Fibroblast of skin of scalp (primary cell): Measurements from ENCODE around the gene SOCS2.
A peak's percentile ranks its signal among the peaks of the same experiment; 100 is the strongest.

Experiments
- DNase-seq: peaks from one replicate; pipeline ENCODE4 v3.0.0-alpha.2; 2013

The SOCS2 gene

DNA sequence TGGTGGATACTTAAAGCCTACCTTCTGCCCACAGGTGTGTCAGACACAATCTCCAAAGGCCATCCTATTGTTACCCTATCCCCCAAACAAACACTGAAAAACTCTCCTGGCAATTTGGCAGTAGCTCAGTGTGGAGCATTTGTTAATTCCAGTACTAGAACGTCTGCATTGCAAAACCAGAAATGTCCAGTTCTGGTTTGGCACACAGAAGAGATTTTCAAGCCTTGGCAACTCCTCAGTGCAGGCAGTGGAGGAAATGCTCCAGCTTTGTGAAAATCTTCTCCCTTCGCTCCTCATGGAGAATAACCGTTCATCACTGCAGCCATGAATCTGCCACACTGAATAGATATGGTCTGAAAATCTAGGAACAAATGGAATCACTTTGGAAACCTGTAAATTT is 5.3 kb upstream of the SOCS2 start:
- DNase-seq = no peak

DNA sequence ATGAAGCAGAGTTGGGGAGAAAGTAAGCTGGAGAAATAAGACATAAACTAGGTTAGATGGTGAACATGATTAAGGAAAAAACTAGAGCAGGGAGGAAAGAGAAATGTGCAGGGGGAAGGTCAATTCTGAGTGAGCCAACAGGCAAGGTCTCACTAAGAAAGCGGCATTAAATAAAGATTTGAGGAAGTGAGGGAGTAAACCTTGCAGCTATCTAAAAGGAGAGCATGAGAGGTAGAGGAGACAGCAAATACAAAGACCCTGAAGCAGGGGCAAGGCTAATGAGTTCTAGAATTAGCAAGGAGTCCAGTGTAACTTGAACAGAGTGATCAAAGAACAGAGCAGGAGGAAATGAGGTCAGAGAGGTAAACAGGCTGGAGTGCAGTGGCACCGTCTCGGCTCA is 4.4 kb upstream of the SOCS2 start:
- DNase-seq = no peak

DNA sequence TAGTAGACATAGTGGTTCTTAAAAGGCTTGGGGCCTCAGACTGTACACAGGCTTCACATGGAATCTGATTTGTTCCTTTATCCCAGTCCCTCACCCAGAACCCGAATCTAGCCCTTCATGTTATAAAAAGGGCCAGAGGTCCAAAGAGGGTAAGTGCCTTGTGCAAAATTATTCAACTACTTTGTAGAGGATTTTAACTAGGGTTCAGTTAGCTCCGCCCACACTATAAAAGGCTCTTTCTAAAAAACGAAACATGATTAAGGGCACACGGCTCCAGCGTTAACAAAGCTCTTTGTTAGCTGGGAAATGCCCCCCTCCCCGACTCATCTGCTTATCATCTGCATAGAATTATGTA is 3.2 kb upstream of the SOCS2 start:
- no peak for DNase-seq

DNA sequence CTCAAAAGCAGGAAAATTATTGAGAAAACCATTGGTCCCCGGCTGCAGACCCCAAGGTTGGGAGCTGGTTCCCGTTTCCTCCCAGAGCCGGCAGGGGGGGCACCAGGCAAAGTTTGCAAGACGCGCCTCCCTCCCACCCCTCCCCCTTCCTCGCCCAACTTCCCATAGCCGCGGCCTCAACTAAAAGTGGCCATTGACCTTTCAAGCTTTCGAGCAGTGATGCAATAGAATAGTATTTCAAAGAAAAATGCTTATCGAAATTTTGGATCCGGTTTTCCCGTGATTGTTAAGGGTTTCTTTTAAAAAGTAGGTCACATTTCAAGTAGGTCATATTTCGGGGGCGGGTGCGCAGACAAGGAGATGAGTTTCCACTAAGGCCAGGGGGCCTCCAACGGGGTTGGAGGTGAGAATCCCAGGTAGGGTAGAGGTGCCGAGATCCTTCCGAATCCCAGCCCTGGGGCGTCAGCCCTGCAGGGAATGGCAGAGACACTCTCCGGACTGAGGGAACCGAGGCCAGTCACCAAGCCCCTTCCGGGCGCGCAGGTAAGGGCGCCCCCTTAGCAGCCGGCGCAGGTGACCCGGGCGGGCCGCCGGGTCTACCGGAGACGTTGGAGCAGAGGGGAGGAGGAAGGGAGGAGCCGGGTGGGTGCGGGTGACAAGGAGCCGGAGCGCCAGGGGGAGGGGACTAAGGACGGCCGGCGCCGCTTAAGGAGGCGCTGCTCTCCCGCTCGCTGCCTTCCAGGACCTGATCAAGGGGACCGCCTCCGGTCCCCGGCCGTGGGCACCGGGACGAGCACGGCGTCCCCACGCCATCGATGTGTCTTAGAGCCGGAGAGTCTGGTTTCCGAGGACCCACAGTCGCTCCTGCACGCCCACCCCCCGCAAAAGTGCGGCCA is 2.6 kb upstream of the SOCS2 start:
- peak; percentile 86 for DNase-seq

DNA sequence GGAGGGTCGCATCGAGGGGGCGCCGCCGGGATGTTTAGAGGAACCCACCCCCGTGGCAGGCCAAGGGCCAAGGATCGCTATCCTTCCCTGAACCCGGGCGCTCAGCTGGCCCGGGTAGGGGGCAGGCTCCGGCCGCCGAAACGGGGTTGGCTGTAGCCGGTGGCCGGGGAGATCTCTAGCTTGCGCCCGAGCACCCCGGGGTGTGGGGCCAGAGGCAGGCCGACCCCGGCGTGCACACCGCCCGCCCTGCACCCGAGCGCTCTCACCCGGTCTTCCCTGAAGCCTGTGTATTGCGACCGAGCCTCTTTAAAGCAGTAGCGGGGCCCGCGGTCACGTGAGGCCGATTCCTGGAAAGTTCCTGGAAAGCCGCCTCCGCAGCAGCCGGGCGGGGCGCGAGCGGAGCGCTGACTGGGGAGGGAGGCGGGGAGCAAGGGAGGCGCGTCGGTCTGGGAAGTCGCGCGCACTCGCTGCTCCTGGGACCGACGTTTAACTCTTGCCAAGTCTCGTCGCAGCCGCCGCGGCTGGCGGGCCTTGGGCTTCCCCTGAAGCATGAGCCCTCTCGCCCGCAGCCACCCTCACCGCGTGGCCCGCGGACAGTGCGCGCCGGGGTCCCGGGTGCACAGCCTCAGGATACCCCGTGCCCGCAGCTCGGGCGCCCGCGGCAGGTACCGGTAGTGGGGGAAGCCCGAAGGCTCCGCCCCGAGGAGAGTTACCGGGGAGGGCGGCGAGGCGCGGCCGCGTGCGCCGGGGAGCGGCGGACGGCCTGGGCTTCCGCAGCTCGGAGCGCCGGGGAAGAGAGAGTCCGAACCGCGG is 1.7 kb upstream of the SOCS2 start:
- DNase-seq = peak; percentile 94

DNA sequence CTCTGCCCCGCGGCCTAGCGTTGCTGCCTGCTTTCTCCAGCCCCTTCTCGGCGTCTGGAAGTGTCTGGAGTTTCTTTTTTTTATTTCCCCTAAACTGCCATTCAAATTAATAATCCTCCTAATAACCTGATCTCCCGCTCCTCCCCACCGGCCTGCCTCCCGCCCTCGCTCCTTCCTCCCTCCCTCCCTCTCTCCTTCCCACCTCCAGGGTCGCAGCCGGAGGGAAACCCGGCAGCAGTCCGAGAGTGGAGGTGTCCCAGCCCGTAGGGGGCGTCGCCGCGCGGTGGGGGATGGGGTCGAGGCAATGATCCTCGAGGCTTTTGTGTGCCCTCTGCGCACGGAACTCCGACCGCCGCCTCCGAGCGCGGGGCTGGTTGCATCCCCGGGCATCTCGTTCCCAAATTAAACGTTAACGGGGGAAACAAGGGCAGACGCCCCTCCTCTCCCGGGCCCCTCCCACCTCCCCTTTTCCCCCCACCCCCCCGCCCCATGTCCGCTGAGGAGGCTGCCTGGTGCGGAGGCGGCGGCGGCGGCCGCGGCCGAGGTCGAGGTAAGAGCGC is 1.0 kb upstream of the SOCS2 start:
- DNase-seq = peak; percentile 58

DNA sequence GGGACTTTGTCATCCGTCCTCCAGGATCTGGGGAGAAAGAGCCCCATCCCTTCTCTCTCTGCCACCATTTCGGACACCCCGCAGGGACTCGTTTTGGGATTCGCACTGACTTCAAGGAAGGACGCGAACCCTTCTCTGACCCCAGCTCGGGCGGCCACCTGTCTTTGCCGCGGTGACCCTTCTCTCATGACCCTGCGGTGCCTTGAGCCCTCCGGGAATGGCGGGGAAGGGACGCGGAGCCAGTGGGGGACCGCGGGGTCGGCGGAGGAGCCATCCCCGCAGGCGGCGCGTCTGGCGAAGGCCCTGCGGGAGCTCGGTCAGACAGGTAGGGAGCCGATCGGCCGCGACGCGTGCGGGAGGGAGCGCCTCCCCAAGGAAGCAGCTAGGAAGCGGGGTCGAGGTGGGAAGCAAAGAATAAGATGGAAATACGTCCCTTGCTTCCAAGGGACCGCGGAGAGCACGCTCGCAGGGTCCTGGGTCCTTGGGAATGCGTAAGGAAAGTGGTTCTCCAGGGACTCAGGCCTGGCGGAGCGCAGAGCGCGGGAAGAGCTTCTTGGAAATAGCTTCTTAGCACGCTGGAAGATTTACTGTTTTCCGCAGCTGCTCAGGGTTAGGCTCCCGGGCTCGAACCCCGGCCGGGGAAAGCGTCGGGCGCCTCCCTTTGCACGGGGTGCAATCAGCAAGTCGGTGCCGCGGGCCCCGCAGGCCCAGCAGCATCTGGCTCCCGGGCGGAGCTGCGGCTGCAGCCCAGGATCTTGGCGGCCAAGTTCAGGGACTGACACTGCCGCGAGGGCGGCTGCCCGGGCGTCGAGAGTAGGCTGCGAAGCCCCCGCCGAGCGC is 457 bp downstream of the SOCS2 start:
- peak; percentile 34 for DNase-seq

DNA sequence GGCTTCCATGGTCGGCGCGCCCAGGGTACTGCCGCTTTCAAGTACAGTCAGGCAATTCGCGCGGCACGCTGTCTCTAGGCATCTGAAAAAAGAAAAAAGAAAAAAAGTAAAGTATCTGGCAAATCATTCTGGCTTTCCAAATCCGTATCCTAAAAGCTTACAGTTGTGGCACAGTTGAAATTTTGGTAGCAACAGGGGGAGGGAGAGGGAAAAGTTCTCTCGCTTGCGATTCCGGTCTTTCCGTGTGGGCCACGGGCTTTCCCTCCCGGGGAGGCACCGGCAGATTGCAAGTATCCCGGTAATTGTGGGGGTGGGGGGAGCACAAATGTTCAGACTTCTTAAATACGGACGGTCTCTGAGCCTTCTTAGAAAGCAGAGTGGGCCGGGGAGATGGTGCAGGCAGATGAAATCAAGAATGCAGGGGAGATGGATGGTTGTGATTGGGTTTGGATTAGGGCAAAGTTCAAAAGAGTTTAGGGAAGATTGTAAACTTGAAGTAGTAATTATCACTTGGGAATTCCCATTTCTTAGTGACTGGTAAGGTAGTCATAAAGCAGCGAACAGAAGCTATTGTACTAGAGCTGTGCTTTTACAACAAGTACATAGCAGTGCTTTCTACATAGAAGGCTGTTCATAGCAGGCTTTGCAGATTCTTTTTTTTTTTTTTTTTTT is 1.2 kb downstream of the SOCS2 start:
- no peak for DNase-seq

DNA sequence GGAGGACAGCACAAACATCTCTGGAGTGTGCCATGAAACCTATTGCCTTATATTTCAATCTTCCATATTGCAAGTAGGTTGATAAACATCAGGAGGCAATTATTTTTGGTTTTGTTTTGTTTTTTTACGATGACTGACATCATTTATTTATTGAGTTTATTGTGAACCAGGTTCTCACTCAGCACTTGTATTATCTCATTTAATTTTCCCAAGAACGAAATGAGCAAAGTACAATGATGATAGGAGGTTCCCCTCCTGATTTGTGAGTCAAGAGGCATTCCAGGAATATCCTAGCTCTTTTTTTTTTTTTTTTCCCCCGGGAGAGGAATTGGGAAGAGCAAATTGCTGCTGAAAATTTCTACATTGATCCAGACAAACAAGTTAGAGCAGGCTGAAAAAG is 4.7 kb downstream of the SOCS2 start:
- DNase-seq = no peak

DNA sequence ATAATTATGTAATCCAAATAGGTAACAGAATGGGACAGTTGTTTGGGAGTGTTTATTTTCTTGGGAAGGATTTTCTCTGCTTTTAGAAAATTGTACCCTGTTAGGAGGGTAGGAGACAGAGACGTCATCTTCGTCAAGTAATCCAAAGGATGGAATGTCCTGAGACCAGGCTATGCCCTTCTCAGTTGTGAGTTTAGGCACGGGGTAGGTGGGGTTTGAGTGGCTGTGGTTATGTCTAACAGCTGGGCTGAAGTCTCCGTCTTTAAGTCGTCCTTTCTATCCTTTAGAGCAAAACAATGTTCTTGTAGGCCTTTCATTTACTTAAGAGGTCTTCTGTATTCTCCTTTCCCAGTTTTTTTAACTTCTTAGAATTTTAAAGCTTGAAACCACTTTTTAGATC is 5.7 kb downstream of the SOCS2 start:
- DNase-seq = no peak

DNA sequence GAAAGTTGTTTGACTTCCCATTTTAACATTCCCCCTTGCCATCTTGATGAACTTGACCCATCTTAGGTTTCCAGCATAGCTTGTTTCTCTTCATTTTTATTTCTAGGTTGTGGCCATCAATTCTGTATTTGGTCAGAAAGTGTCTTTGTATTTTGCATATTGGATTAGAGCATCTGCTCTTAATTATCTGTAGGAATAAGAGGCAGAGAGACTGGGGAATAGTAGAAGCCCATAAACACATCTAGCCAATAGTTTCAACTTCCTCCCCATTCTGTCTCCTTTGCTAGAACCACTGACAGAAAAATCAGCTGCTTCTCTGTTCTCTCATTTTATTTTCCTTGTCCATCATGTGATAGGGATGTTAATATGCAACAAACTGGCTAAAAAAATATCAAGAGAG is 8.2 kb downstream of the SOCS2 start:
- no peak for DNase-seq

DNA sequence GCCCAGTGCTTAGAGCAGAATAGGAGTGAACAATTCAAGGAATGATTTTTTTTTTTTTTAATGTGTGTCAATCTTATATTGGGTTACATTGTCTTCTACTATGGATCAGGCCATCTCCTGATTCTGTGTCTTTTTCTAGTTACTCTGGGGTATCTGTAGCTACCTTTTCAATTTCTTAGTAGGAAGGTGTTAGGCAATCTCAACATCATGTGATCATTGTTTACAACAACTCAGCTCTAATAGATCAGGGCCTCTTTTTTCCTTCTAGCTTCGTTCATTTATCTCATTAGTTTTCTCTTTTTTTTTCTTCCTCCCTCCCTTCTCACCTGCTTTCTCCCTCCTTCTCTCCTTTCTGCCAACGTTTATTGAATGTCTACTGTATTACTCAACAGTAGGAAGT is 8.9 kb downstream of the SOCS2 start:
- no peak for DNase-seq

DNA sequence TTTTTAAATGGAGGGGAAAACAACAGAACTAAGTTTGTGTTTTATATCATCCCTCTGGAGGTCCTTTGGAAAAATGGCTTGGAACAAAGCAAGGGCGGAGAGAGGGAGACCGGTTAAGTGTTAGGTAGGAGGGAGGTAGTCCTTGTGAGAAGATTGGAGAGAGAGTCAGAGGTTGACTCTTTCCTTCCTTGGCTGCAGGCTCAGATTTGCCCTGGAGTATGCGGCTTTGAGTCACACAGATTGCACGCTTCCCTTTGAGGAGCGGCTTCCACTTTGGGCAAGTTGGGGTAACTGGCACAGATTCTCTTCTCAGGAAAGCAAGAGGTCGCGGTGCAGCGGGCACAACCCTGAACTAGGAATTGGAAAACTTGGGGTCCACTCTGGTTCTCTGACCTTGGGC is 9.9 kb downstream of the SOCS2 start:
- DNase-seq = no peak

DNA sequence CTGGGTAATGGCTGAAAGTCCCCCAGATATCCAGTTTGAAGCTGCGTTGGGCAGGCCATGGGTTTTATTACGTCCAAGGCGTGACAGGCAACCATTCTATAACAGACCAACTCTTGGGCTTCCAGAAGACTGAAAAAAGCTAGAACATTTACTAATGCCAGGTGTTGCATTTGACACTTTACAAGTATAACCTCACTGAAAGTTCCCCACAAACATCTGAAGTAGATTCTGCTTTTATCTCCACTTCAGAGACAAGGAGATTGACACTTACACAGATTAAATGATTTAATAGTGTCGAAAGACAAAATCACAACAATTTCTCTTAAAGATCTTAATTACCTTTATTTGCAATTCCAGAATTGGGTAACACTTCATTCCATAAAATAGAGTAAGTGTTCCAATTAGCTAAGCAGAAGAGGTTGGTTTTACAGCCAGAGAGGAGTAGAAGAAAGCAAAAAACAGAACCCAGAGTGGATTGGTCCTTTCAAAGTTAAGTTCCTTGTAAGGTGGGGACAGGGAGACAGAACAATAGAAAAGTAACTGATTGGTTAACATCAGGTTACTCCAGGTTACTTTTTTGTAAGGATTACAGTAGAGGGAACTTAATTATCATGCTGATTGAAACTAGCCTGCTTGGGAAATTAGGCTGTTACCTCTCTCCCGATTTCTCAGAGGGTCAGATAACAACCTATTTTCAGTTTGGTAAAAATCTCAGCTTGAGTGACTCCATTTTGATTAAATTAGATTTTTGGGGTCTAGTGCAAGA is 11.3 kb downstream of the SOCS2 start:
- no peak for DNase-seq

DNA sequence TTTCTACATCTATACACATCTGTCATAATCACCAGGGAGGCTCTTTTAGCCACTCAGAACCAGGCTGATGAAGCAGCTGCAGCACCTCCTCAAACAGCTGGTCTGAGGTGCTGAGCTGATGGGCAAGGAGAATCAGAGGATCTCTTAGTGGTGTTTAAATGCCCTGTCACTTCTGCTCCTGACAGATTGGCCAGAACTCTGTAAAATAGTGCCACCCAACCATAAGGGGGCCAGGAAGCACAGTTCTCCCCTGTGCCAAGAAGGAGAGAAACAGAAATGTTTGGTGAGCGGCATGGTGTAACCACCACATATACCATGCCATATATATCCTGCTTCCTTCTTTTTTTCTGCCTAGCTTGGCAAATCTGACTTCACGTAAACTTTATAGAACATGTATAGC is 12.8 kb downstream of the SOCS2 start:
- no peak for DNase-seq

DNA sequence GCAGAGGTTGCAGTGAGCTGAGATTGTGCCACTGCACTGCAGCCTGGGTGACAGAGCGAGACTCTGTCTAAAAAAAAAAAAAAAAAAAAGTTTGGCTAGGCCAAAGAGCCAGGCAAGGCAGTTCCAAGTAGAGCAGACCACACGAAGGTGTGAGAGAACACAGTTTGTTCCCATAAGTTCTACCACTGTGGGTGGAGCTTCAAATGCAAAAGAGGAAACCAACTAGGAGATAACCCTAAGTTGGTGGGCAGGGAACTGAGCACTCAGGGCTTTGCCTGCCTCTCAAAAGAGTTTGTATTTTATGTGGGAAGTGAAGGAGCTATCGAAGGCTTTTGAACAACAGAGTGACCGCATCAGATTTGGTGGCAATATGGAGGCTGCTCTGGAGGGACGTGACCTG is 15.1 kb downstream of the SOCS2 start:
- DNase-seq = no peak

DNA sequence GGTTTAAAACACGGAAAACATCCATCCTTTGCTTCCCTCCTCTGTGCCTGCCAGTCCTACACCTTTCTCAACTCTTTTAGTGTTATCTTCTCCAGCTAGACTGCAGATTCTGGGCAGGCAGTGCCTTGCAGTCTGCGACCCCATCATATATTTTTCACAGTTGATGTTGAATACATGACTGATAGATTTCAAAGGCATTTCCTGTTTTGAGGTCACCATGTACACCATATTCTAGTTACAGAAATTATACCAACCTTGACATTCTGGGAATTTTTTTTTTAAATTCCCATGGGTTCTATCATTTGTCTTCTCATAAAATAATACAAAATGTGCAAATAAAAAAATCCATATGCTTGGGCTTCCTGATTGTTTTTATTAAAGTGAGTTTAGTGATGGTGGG is 16.6 kb downstream of the SOCS2 start:
- DNase-seq = peak; percentile 15

DNA sequence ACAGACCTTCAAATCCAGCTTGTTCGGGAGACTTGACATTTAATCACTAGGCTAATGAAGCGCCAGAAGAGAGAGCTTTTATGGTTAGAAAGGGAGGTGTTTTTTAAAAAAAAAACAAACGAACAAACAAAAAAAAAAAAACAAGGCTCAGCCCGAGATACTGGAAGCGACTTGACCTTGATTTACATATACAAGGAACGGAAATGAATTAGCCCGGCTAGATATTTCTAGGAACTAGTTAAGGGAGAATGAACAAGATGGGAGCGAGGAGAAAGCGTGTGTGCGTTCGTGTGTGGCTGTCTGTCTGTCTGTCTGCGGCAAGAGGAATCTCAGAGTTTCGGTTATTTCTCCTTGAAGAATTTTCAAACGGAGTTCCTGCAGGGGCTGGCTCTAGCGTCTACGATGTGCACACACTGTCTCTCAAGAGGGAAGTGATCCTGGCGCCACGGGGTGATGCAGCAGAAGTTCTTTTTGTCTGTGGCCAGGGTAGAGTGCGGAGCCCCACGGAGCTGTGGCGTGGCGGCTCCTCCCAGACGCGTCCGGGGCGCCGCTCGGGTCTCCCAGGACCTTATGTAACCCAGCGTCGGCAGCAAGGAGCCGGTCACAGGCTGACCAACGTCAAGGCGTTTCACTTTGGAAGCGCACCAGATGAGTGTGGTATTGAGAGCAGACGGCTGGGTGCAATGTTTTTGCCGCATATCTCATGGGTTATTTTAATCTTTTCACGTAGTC is 18.8 kb downstream of the SOCS2 start:
- DNase-seq = peak; percentile 75

DNA sequence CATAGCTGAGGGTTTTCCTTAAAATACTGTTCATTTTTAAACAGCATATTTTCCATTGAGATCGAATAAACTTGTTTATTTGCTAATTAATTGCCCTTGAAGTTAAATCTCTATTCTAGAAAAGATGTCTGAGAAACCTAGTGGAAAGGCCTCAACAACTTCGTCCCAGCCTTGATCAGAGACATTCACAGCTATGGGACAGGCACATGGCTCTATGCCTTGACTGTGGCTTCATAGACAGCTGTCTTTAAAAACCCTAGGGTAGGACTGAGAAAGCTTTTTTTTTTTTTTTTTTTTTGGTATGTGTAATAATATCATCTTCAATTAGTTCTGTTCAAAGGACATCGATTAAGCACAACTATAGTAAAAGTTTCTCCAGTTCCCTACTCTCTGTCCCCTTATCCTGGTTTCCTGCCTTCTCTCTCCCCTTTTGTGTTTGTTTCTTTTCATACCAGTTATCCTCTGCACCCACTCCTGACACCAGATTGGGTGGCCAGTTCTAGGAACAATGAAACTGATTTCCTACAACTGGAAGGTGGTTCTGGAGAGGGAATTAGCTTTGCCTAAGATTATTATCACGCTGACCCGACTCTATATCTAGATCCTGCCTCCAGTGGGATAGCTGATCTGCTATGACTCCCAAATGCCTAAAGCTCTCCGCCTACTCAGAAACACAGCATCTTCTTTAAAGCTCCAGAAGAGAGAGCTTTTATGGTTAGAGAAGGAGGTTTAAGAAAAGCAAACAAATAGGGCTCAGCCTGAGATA is 20.3 kb downstream of the SOCS2 start:
- DNase-seq = no peak

DNA sequence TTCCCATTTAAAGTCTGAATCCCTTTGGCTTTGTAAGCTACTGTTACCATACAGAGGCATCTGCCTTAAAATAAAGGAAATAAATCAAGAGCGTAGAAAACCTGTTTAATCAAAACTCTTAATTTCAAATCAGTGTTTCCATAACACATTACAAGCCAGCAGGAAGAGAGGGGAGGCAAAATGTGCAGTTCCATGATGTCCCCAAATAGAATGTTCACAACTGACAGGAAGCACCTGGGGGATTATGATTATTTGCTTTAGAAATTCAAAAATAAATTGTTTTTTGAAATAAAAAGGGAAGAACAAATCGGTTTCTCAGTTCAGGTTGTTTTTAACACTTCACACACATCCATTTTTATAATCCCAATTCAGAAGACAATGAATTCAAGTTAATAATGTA is 21.4 kb downstream of the SOCS2 start:
- DNase-seq = no peak
